Ectodermal cell (in vitro differentiated cells): ENCODE results near the gene PAM16. TPM values are rescaled to one million over a fixed set of nuclear protein-coding genes. Genes with fewer than 3 reads are reported as not detected.
"Not testable (repeated sequence)": the region's sequence is repeated elsewhere in the genome, so short reads cannot be mapped to it uniquely, and the experiment has no call there.

ENCODE experiments used
- H3K27ac ChIP-seq: 2 replicates; pipeline ENCODE4 v1.7.0; 2013; ENCODE audit warnings: mild to moderate bottlenecking, low read depth, low read length; ENCODE audit not compliant: insufficient read depth, poor library complexity, severe bottlenecking
- H3K27me3 ChIP-seq: 2 replicates; pipeline ENCODE4 v1.7.0; 2013; ENCODE audit warnings: mild to moderate bottlenecking, low read length; ENCODE audit not compliant: insufficient read depth, control insufficient read depth, poor library complexity, severe bottlenecking
- H3K36me3 ChIP-seq: one replicate; pipeline ENCODE4 v1.7.0; 2013; ENCODE audit warnings: low read length; ENCODE audit not compliant: control insufficient read depth, insufficient read depth
- H3K4me1 ChIP-seq: one replicate; pipeline ENCODE4 v1.7.0; 2013; ENCODE audit warnings: low read length; ENCODE audit not compliant: control insufficient read depth, insufficient read depth
- H3K4me3 ChIP-seq: 2 replicates; pipeline ENCODE4 v1.7.0; 2013; ENCODE audit warnings: low read depth, low read length, control low read depth; ENCODE audit not compliant: insufficient read depth
- H3K9me3 ChIP-seq: 2 replicates; pipeline ENCODE4 v1.7.0; 2013; ENCODE audit warnings: mild to moderate bottlenecking, low read length, moderate library complexity; ENCODE audit not compliant: control insufficient read depth
- WGBS, 2 experiments: methylation state at CpG; one replicate each; pipeline ENCODE4 v1.1.7; 2013; ENCODE audit warnings: missing lambda C conversion rate in 2 of 2; 5-methylcytosine and 5-hydroxymethylcytosine counted together
- polyA plus RNA-seq, 4 experiments: library from polyadenylated mRNA; stranded (reverse); fragments of 50-300 nt; gene quantifications; one replicate each; pipeline ENCODE4 v1.2.3, GENCODE V29; 2013

PAM16 gene
- polyA plus RNA-seq (2013, experiment 1 of 4), result 40.9 TPM
- polyA plus RNA-seq (2013, experiment 2 of 4), result 41.8 TPM
- 46.4 TPM for polyA plus RNA-seq (2013, experiment 3 of 4)
- polyA plus RNA-seq (2013, experiment 4 of 4), result 47.3 TPM

DNA sequence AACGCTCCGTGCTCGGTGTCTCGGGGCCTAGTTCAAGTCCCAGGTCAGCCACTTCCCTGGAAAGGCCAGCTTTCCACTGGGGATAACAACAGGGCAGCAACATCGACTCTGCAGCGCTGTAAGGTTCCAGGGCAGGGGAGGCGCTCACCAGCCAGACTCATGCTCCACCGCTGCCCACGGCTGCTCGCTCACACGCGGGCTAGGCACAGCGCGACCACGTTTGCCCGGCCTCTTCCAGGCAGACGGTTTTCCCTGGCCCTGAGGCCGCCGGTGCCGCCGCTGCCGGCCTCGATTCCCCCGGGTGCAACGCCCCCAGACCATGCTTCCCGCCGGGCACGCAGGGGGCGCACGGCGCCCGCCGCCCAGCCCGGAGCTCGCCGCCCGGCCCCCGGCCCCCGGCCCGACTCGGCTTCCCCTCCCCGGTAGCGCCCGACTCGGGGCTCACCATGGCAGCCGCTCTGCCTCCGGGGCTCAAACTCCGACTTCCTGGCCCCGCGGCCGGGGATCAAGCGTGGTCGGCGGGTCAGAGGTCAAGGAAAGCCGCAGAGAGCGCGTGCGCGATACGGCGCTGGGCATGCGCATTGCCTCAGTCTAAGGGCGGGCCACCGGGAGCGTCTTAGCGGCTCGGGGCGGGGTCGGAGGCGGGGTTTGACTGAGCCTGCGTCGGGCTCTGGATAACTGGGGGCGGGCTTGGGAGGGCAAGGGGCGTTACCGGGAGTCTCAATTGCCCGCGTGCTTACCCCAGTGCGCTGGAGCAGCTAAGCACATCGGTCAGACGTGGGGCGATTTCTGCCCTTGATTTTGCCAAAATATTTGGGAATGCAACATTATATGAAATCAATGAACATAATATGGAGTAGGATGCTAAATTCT lies at the start of gene PAM16:
PAM16 (minus strand) TSS at position 535 of the 873 bp plus-strand sequence; CDS start at position 448, 87 bp downstream.
- H3K27me3 ChIP-seq, result peaks cover 5% of the 10 kb centered on the region
- no peaks in the 10 kb centered on the region for H3K9me3 ChIP-seq
- H3K27ac ChIP-seq, result peak within 1 kb of the TSS; percentile 74
- H3K4me1 ChIP-seq, result no peaks in the 10 kb centered on the region
- 0 to 1% methylated on average over 81 of the region's 81 CpGs for WGBS, 2 experiments
- H3K4me3 ChIP-seq, result peak within 1 kb of the TSS; percentile 92
- no peaks in the 10 kb centered on the region for H3K36me3 ChIP-seq

DNA sequence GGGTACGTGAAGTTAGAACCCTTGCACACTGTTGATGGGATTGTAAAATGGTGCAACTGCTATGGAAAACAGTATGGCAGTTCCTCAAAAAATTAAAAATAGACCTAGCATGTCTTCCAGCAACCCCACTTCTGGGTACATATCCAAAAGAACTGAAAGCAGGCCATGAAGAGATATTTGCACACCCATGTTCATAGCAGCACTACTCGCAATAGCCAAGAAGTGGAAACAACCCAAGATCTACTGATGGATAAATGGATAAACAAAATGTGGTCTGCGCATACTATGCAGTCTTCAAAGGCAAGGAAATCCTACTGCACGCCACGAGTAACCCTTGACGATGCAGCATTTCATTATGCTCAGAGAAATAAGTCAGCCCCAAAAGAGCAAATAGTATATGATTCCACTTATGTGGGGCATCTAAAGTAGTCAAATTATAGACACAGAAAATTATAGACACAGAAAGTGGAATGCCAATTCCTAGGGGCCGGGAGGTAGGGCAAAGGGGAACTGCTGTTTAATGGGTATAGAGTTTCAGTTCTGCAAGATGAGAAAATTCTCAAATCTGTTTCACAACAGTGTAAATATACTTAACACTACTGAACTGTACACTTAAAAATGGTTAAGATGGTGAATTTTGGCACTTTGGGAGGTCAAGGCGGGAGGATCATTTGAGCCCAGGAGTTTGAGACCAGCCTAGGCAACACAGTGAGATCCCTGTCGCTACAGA lies 48.0 kb upstream of the PAM16 start:
- no peaks in the 10 kb centered on the region for H3K9me3 ChIP-seq
- H3K27me3 ChIP-seq, result no peaks in the 10 kb centered on the region
- no peak overlapping the region for H3K27ac ChIP-seq
- H3K4me1 ChIP-seq, result no peaks in the 10 kb centered on the region
- 95% methylated on average over 9 of the region's 9 CpGs for WGBS, 2 experiments
- no peak overlapping the region for H3K4me3 ChIP-seq
- H3K36me3 ChIP-seq, result no peaks in the 10 kb centered on the region

GRCh38 chr16:4395055-4395726 lies 44.1 kb upstream of the PAM16 start:
- Histone ChIP-seq H3K9me3 (no peaks in the 10 kb centered on the region), H3K4me1 (peaks cover 25% of the 10 kb centered on the region), H3K27ac (no peak overlapping the region), H3K36me3 (no peaks in the 10 kb centered on the region), H3K27me3 (no peaks in the 10 kb centered on the region), H3K4me3 (no peak overlapping the region)
- WGBS, 2 experiments, result 77 to 82% methylated on average over 9 of the region's 9 CpGs

DNA sequence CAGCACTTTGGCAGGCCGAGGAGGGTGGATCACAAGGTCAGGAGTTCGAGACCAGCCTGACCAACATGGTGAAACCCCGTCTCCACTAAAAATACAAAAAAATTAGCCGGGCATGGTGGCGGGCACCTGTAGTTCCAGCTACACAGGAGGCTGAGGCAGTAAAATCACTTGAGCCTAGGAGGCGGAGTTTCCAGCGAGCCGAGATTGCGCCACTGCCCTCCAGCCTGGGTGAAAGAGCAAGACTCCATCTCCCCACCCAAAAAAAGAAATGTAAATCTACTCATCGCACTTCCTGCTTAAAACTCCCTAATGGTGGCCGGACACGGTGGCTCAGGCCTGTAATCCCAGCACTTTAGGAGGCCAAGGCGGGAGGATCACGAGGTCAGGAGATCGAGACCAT lies 42.7 kb upstream of the PAM16 start:
- peaks cover 34% of the 10 kb centered on the region for H3K4me1 ChIP-seq
- H3K27ac ChIP-seq, H3K27me3 ChIP-seq, H3K9me3 ChIP-seq, H3K4me3 ChIP-seq, H3K36me3 ChIP-seq: not testable (repeated sequence)
- 91 to 97% methylated on average over 15 of the region's 15 CpGs for WGBS, 2 experiments

GRCh38 chr16:4393240-4393600 lies 42.1 kb upstream of the PAM16 start:
- Histone ChIP-seq H3K27me3 (no peaks in the 10 kb centered on the region), H3K27ac (no peak overlapping the region), H3K36me3 (no peaks in the 10 kb centered on the region), H3K4me1 (peaks cover 41% of the 10 kb centered on the region), H3K9me3 (no peaks in the 10 kb centered on the region), H3K4me3 (no peak overlapping the region)
- WGBS, 2 experiments, result 81 to 84% methylated on average over 6 of the region's 6 CpGs

DNA sequence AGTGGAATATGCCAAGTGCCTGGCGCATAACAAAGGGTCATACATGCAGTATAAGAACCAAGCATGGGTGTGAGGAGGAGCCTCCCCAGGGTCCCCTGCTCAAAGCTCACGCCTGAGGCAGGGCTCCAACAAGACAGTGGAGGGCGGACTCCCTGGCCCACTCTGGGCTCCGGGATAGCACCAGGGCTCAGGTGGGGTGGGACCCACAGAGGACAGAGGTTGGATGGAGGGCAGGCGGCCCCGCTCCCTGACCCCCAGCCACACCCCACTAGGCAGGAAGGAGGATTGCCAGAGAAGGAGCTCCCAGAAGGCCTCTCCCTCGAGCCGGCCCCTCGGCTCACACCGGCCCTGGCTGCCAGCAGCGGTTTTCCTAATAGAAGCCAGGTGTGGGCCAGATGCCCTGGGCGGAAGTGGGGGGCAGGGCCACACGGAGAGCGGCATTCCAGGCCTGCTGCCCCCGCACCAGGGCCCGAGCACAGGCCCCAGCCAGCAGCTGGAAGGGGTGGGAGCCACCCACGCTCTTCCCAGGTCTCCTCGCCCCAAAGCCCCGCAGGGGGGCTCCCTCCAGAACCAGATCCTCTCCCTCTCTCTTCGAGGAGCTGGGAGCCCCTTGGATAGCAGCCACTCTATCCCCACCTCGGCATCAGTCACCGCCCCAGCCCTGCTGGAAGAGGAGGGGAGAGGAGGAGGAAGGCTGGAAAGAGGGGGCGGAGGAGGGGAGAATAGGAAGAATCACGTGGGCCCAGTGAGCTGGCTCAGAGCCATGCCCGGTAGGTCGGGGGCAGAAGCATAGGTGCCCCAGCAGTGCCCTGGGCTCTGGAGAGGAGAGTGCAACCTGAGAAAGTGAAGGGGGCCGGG lies 41.5 kb upstream of the PAM16 start:
- 32 to 35% methylated on average over 25 to 27 of the region's 27 CpGs for WGBS, 2 experiments
- no peaks in the 10 kb centered on the region for H3K27me3 ChIP-seq
- H3K9me3 ChIP-seq, result no peaks in the 10 kb centered on the region
- peaks cover 47% of the 10 kb centered on the region for H3K4me1 ChIP-seq
- no peak overlapping the region for H3K4me3 ChIP-seq
- H3K27ac ChIP-seq, result peak overlapping the region; percentile 67
- H3K36me3 ChIP-seq, result no peaks in the 10 kb centered on the region

DNA sequence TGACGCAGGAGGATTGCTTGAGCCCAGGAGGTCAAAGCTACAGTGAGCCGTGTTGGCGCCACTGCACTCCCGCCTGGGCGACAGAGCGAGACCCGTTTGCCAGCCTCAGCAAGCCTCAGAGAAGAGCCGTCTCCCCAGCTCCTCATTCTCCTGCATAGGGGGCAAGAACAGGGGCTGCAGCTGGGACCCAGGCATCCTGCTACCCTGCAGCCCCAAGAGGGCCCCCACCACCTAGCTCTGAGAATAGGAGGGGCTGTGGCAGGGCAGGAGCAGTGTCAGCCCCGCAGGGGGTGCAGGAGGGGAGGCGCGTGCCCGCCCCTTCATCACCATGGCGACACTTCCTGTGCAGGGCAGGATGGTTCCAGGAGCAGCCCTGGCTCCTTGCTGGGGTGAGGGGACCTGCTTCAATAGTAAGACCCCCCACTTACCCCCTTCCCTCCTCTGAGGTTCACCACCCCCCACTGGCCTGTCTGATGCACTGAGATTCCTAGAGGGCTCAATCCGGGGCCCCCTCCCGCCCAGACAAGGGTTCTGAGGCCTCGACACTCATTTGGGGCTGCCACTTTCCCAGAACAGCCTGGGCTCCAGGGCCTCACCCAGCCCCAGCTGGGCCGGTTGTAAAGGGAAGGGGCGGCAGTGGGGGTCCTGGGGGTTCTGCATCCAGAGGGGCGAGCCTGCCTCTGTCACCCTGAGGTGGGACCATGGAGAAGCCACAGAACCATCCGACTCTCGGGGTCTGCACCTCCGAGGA lies 40.7 kb upstream of the PAM16 start:
- peak overlapping the region; percentile 8 for H3K27ac ChIP-seq
- H3K4me1 ChIP-seq, result peaks cover 48% of the 10 kb centered on the region
- H3K27me3 ChIP-seq, result no peaks in the 10 kb centered on the region
- 63 to 66% methylated on average over 22 of the region's 22 CpGs for WGBS, 2 experiments
- no peak overlapping the region for H3K4me3 ChIP-seq
- no peaks in the 10 kb centered on the region for H3K9me3 ChIP-seq
- no peaks in the 10 kb centered on the region for H3K36me3 ChIP-seq

DNA sequence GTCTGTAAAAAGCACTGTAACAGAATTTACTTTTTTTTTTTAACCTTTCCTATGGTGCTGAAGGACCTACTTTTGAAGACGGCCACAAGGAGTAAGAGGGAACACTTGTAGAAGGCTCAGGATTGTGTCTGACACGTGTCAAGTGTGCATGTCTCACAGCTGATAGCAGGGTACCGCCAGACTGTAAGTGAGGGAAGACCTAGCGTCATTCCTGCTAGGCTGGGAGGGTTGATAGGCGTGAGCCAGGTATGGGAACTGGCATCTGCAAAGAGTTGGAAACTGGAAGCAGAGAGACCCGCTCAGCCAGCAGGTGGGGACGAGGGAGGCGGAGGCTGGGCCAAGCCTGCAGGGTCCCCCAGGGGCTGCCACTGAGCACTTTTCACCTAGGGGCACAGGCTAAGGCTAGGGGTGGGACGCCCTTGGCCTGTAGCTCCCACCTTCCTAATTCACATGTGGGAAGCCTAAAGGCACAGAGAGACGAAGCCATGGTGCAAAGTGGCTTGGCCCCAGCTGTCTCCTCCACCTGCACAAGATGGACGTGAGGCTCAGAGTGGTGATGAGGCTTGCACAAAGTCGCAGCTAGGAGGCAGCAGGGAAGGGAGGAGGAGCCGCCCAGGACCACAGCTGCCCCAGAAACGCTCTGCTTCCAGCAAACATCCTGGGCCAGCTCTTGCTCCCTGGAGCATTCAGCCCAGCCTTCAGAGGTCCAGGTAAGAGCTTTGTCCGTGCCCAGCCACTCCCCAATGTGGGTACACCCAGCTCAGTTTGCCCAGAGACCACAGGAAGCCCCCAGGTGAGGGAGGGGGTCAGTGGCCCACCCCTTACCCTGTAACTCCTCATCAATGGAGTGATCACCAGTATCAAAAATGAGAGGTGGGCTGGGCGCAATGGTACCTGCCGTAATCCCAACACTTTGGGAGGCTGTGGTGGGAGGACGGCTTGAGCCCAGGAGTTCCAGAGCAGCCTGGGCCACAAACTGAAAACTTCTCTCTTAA lies 39.4 kb upstream of the PAM16 start:
- no peaks in the 10 kb centered on the region for H3K36me3 ChIP-seq
- WGBS, 2 experiments, result 76 to 80% methylated on average over 18 of the region's 18 CpGs
- no peaks in the 10 kb centered on the region for H3K27me3 ChIP-seq
- H3K4me1 ChIP-seq, result peaks cover 48% of the 10 kb centered on the region
- H3K9me3 ChIP-seq, result no peaks in the 10 kb centered on the region
- H3K27ac ChIP-seq, result no peak overlapping the region
- no peak overlapping the region for H3K4me3 ChIP-seq
